Raji (cell line): Measurements from ENCODE around the gene S100A14.
A peak's percentile ranks its signal among the peaks of the same experiment; 100 is the strongest.

Experiments
- POLR2A ChIP-seq: IDR thresholded peaks from 2 replicates; pipeline ENCODE4 v1.6.1; 2011; ENCODE audit warnings: low read depth, low read length, control low read depth; ENCODE audit not compliant: insufficient read depth

The S100A14 gene

DNA sequence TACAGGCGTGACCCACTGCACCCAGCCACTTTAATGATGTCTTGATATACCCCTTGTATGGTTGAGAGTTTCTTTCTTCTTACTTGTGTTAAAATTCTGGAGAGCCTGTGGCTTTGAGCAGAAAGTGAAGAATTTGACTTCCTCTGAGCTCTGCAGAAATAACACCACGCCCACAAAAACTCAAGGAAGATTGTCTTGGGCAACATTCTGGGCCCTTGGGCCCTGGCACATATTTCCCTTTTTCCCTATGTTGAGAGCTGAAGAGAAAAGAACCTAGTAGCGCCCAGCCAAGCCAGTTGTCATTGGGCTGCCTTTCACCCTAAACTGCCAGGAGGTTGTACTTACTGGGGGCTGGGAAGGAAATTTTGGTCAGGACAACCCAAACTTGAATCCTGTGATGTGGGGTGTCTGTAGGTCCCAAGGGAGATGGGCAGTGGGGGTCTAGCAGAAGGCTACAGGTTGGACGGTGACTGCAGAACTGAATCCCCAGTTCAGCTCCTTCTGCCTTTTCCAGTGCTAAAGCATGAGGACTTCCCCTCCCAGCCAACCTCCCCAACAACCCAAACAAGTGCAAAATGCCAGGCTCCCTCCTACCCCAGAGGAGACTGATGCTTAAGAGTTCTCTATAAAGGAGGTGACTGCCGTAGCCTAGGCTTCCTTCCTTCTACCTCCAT is 30.7 kb upstream of the S100A14 start:
- no peak for TF ChIP-seq POLR2A

DNA sequence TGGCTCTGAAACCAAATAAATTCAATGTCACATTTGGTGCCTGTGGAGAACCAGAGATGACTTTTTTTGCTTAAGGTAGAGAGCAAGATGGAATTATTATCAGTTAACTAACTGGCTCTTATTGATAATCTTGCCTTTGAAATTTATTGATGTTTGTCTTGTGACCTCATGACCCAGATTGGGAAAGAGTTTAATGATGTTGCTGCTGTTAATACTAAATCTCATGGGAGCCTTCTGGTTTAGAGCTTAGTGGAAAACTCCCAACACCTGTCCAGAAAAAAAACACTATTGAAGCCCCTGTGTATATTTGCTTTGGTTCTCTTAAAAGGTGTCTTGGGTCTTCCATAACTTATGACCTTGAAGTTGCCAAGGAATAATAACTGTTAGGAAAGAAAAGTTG is 27.7 kb upstream of the S100A14 start:
- TF ChIP-seq POLR2A = no peak

DNA sequence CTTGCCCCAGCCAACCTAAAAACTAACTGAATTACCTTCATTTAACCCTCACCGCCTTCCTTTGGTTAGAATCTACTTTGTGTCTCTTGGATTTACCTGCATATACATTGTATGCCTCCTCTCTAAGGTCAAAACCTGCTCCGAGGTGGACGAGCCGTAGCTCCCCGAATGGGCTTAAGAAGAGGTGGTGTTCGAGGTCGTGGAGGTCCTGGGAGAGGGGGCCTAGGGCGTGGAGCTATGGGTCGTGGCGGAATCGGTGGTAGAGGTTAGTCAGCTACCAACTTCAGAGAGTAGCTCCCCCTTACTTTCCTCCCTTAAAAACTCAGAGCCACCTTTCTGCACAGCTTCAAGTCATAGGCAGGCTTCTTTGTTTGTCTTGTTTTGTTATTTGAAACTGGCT is 27.0 kb upstream of the S100A14 start:
- TF ChIP-seq POLR2A = no peak

DNA sequence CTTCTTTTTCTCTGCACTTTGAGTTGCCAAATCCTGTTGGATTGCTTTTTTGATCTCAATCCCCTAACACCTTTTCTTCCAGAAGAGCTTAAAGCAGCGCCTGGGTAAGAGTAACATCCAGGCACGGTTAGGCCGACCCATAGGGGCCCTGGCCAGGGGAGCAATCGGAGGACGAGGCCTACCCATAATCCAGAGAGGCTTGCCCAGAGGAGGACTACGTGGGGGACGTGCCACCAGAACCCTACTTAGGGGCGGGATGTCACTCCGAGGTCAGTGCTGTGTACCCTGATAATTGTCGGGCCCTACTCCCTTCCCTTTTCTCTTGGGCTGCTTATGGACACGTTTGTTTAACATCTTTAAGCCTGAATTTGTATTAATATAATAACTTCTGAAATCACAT is 26.0 kb upstream of the S100A14 start:
- TF ChIP-seq POLR2A = no peak

DNA sequence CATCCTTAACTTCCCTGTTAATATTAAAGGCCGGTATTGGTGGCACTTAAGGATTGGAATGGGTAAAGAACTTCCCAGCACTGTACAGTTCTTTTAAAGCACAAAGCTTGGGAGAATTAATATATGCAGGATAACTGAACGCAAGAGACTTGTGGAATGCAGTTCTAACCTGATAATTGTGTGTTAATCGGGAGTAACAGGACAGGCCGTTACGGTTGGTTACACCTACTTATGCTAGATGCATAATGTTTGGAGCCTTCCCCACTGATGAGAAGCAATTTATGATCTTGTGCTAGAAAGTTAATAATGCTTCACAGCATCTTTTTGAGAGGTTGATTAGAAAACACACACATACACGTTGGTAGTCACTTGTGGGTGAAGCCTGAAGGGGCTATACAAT is 24.7 kb upstream of the S100A14 start:
- TF ChIP-seq POLR2A = no peak

DNA sequence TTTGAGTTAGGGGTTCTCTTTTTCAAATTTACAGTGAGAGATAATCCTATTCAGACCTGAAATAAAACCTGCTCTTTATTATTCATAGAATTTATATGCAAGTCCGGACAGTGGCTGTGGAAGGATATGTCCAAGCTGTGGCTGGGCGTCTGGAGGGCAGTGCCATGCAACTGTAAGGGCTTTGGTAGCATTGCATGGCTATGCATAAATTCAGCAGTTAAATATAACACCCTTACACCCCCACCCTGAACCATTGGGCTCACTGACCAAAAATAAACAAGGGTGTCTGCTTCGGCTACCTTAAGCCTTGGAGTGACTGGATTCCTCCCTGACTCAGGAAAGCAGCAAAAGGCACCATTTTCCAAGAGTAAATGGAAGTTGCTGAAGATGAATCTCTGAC is 23.2 kb upstream of the S100A14 start:
- no peak for TF ChIP-seq POLR2A

DNA sequence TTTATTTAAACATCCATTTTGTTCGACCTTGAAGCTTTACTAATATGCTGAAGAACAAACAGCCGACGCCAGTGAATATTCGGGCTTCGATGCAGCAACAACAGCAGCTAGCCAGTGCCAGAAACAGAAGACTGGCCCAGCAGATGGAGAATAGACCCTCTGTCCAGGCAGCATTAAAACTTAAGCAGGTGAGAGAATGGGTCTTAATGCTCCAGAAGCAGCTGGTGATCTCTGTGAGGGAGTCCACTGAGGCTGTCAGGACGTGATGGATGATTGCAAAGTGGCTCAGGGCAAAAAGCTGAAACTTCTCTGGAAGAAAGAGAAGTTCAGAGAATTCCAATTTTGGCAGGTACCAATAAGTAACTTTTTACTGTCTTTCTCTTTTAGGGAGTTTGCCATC is 22.1 kb upstream of the S100A14 start:
- no peak for TF ChIP-seq POLR2A

DNA sequence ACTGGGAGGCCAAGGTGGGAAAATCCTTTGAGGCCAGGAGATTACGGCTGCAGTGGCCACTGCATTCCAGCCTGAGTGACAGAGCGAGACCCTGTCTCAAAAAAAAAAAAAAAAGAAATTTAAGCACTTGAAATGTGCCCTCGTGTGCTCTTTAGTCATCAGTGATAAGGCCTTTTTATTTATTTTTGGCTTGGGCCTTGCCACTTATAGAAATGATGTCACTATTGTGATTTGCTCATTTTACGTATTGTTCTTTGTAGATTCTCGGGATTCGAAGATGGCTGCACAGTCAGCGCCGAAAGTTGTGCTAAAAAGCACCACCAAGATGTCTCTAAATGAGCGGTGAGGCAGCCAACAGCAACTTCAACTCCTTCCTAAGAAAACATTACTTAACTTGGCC is 20.2 kb upstream of the S100A14 start:
- TF ChIP-seq POLR2A = no peak

DNA sequence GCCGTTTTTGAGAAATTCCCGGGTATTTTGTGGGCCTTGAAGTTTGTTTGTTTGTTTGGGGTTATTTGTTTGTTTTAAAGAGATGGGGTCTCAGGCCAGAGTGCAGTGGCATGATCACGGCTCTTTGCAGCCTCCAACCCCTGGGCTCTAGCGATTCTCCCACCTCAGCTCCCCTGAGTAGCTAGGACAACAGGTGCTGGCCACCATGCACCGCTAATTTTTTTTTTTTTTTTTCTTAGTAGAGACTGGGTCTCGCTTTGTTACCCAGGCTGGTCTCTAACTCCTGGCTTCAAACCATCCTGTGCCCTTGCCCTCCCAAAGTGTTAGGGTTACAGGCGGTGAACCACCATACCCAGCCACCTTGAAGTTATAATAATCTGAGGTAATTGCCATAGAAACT is 19.7 kb upstream of the S100A14 start:
- TF ChIP-seq POLR2A = no peak

DNA sequence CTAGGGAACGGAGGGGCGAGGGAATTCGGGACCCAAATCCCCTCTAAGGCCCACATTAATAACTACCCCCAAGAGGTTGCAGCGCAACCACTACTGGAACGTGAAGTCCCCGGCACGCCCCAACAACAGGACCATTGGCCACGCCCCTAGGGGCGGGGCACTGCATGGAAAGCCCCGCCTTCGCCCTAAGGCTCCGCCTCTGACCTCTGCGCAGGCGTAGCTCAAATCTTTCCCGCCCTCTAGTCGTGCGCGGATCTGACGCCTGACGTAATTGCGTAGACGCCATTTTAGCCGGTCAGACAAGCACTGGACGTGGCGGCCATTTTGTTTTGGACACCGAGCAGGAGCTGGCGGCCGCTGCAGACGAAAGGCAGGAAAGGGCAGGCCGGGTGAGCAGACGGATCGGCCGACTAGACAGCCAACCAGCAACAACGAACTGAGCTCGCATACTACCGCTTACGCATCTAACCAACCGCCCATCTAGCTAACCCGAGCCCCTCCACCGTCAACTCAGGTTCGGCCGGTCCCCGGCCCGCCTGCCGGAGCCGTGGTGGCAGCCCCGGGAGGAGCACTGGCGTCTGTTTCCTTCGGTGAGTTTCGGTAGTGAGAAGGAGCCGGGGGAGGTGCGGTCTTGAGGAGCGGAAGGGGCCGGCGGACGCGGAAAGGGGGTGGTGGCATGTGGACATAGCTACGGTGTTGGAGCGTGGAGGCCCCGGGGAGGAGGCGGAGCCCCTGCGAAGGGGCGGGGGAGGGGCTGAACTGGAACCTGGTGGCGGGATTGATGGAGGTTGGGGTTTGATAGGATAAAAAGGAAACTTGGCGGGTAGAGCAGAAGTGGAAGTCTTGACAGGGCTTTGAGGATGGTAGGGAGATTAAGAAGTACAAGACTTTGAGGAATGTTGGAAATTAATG is 17.9 kb upstream of the S100A14 start, which contains the start of gene CHTOP:
Gene CHTOP, plus strand, starts transcription at position 313 of the 912 bp plus-strand sequence. CDS start 2,523 bp downstream, outside the sequence.
- TF ChIP-seq POLR2A = peak; percentile 95

DNA sequence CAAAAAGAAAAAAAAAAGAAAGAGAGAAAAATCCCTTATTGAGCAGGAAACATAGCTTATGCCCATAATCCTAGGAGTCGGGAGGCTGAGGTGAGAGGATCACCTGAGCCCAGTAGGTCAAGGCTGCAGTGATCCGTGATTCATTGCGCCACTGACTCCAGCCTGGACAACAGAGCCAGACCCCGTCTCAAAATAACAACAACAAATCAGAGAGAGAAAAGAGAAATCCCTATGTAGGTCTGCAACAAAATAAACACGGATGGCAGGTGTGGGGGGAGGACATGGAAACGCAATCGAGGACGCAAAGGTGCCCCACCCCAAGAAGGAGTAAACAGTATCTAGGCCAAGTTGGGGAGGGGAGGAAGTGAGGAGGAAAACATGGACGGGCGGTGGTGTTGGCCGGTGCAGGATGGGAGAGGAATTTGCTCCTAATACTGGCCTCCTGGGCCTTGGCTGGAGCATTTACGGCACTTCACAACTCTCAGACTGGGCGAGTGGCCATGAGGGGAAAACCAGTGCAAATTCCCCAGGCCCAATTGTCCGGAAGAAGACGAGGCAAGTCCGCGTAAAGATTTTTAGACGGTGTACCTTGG is 17.1 kb upstream of the S100A14 start:
- no peak for TF ChIP-seq POLR2A

DNA sequence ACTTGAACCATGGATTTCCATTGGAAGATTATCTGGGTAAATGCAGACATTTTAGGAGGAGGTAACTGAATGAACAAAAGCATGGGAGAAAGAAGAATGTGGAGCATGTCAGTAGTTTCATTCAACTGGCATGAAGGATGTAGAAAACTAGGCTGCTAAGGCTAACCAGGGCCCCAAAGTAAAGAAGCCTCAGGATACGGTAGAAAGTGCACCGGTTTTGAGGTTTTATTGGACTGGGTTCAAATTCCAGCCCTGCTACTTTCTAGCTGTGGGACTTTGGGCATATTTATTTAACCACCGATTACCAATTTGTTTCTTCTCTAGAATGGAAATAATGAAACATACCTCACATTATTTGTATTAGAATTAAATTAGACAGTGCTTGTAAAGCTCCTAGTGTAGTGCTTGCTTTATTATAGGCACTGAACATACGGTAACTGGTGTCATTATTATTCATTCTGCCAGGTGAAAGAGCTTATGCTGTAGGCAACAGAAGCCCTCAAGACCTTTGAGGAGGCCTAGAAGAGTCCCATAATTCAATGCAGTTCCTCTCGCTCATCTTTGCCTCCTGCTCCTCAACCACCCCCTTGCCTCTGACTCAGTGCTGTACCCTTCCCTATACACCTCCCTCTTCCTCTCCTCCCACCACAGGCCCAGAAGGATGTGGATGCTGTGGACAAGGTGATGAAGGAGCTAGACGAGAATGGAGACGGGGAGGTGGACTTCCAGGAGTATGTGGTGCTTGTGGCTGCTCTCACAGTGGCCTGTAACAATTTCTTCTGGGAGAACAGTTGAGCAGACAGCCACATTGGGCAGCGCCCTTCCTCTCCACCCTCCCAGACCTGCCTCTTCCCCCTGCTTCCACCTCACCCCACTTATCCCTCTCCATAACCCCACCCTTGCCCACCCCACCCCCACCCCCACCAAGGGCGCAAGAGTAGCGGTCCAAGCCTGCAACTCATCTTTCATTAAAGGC is 15.2 kb upstream of the S100A14 start:
- no peak for TF ChIP-seq POLR2A

DNA sequence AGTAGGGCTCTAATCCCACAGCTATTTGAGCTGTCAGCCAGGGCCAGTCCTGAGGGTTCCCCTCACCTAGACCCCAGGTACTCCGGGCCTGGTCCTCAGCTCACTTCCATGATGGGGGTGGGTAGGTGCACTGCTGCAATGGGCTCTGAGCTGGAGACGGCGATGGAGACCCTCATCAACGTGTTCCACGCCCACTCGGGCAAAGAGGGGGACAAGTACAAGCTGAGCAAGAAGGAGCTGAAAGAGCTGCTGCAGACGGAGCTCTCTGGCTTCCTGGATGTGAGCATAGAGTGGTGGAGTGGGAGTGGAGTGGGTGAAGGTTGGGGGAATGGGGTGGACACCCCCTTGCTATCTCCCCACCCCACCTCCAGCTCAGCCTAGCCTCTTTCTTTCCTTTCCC is 14.3 kb upstream of the S100A14 start:
- TF ChIP-seq POLR2A = no peak

DNA sequence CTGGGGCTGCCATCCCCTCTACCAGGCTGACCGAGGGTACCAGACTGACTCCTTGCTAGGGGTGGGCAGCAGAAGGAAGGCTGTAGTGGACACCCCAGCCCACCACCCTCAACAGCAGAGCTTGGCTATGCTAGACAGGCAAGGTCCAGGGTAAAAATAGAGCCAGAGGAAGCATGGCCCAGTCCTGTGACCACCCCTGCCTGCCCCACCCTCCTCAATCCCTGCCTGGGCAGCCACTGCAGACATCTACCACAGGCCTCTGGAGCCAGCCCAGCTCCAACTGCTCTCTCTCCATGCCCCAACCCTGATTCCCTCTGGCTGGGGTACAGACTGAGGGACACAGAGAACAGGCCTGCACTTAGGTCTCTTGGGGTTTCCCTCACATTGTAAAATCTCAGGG is 13.8 kb upstream of the S100A14 start:
- TF ChIP-seq POLR2A = no peak

DNA sequence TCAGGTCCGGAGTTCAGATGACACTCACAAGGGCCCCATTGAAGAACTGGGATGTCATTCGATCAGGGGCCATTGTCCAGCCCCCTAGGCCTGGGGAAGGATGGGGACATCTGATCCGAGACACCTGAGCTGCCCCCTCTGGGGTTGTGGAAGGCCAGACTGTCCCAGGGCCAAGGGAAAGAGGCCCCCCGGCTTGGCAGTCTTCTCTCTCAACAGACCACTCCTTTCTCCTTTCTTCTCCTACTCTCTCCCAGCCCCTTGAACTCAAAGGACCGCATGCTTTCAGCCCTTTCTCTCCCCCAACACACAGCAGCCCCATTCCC is 13.2 kb upstream of the S100A14 start:
- TF ChIP-seq POLR2A = no peak
